Dedifferentiated amniotic fluid mesenchymal stem cell (primary cell): Measurements from ENCODE around the gene GBX2.

ENCODE experiments used
- DNase-seq: peaks from one replicate; pipeline ENCODE4 v3.0.0-alpha.2; 2016; ENCODE audit errors: extremely low spot score

Gene GBX2

DNA sequence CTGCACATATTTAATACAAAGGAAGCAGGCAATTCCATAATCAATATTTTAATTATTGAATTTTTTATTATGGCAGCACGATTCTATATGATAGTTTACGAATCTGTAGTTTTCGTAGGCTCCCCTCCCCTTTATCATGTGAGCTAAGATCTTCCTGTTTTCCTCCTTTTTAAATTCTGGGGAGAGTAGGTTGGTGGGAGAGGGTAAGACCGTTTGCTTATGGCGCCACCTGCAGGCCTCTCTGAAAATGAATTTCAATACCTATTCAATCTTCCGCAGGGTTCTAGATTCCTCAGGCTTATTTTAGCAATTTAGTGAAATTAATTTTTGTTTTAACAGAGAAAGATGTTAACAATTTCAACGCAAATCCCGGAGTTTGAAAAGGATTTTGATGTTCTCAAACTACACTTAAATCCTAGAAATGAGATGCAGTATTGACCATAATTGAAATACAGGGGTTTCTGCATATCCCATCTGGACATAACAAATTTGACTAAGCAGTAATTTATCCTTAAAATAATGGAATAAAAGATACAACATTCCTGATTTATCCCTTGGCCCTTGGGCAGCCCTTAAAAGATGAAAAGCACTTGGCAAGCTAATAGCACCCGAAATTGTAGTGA lies 12.8 kb upstream of the GBX2 start:
- peak; percentile 61 for DNase-seq

DNA sequence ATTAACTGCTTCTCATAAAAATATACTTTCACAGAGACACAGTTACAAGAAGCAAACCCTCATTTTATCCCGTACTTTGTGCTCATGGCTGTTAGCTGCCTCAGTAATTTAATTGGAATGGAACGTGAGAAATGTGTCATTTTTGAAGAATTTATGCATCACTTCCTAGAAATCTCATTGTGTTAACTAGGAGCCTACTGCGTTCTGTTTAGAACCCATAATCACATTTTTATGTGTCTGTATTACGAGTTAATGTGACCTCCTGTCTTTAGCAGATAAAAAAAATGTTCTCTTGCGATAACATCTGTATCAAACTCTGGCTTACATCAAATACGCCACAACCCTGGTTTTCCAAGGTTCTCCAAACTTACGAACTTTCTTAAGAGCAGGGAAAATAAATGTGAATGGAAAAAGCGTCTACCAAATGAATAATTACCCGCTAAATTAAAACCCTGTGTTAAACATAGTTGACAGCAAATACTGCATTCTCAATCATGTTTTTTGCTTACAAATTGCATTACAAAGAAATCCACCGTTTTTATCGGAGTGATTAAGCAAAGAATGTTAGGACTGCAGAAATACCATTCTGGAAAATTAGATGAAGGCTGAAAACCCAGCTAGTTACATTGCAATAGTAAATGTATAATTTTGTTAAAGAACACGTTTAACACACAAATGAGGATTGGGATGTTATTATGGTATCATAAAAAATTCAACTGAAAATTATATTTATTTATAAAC lies 12.1 kb upstream of the GBX2 start:
- DNase-seq: no peak

DNA sequence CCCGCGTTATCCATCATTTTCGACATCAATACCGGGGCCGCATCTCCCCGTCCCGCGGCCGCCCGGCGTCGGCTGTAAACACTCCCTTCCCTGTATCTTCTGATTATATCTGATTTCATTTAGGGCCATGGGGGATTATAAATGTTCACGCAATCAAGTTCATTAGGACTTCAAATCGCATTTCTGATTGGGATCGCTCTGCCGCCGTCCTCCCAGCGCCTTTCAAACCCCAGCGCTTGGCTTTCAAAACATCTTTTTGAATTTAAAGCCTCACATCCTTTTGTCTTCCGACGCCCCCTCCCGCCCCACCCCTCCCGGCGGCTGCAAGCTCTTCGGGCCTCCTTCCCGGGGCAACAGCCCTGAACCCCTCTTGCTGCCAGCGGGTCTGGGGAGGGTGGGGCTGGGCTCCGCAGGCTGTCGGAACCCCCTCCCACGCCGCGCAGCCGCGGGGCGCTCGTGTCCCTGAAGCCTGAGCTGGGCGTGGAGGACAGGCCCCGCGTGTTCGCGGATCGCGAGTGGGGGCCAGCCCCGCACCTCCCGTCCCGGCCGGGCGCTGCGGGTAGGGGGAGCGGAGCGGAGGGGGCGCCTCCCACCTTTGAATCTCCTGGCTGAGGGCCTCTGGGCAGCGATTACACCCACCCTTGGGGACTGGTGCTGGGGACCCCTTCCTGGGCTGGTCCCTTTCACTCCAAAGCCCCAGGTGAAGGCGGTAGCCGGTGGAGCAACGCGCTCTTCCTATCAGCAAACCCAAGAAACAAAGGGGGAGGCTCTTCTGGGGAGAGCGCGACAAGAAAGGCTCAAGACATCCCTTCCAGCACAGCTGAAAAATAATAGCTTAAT lies 11.3 kb upstream of the GBX2 start:
- DNase-seq: no peak

DNA sequence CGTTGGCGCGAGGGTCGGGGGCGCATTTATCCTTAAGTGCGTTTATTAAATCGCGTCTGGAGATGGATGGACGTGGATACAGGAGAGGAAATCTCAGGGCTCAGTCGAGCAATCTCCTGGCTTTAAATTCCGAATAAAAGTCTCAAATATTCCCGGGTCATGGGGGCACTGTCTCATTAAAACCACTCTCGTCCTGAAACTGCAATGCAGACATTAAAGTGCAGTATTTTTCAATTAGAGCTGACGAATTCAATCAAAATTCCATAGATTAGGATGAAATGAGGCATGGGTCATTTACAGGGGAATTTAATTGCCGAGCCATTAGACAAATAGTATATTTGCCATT lies 10.7 kb upstream of the GBX2 start:
- no peak for DNase-seq

DNA sequence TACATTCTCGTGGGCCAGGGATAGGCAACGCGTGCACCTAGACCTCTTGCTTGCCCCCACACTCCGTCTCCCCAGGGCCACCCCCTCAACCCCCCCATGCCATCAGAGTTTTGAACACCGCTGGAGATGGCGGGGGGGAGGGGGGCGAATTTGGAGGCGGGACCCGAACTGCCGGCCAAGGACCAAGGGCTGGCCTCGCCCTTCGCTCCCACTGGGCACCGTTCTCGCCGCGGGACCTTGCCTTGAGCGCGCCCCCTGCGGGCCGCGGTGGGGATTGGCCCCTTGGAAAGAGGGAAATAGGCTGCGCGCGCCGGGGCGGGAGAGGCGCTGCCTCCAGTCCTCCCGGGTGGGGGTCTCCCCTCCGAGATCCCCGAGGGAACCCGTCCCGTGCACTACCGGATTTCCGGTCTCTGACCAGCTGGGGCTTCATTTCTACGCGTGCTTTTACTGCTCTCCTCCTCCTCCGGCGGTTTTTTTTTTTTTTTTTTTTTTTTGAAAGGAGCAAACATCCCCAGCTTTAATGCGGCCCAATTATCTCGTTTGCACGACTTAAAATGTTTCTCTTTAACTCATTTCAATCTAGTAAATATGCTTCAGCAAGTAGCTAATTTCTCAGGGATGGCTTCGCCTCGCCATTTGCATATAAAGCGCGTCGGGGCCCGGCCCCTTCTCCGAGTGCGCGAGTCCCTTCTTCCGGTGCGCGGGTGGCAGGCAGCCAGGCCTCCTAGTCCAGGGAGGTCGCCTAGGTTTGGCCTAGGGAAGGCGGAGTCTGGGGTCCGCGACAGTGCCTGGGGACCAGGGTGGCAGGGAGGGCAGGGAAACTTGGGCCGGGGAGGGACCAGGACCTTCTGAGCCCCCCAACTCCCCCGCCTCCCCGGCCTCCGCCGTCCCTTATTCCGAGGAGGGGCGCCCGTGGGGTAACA lies 10.0 kb upstream of the GBX2 start:
- peak; percentile 42 for DNase-seq

DNA sequence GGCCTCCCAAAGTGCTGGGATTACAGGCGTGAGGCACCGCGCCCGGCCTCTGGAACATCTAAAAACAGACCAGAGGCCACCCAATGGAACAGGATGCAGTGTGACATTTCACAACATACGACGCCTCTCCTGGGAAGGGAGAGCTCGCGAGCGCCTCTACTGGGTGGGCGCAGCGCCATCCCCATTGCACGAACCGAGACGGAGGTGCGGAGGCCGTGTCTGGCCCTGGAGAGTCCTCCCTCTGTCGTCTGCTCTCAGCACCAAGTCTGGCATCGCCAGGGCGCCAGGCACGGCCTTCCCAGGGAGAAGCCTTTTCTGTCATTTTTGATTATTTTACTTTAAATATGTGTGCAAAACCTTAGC lies 9.4 kb upstream of the GBX2 start:
- no peak for DNase-seq

DNA sequence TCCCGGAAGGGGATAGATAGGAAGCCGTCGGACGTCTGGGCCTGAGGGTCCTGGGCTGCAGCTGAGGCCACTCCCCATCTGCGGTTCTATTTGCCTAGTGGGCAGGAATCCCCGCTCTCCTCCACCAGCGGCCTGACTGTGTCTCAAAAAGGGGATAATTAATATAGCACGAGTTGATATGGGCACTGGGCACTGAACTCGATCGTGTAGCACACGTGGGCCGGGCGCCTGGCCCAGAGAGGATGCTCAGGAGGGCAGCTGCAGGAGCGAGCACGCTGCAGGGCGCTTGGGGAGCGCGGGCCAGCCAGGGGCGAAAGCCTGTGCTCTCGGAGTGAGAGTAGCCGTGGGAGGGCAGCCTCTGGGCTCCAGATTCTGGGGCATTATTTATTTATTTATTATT lies 8.8 kb upstream of the GBX2 start:
- DNase-seq: no peak

DNA sequence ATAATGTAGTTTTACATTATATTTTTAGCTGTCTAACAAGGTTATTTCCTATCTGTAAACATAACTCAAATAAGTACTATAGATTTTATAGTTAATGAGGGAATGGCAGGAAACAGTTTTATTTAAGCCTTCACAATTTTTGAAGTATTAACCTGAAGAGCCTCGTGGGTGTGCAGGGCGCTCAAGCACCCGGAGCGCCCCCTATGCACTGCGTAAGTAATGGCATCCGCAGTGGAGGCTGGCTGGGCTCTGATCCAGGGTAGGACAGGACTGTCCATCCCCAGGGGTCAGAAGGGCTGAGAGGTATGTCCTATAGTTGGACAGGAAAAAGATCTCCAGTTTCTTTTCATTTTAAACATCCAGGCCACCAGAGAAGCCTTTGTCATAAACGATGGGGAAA lies 8.2 kb upstream of the GBX2 start:
- no peak for DNase-seq

DNA sequence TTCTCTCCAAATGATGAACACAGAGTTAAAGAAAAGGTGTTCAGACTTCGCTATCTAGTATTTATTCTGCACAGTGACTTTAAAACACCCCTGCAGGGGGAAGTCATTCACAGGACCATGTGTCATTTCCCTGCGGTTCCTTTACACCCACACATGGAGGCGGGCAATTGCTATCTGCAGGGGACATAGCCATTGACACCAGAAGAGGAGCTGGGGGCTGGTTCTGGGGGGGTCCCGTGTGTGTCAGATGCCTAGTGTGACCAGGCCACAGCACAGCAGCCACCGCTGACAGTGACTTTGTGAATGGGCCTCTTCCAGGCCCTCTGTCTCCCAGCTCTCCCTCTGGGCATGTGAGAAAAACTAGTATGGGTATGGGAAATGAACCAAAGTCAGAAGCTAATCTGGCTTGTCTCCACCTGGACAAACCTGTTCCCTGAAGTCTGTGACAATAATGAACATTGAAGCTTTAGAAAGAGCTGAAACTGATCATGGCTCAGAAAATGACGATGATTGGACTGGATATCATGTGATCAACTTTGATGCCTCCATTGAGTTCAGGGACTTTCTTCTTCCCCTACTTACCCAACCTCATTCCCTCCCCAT lies 7.5 kb upstream of the GBX2 start:
- DNase-seq: no peak

DNA sequence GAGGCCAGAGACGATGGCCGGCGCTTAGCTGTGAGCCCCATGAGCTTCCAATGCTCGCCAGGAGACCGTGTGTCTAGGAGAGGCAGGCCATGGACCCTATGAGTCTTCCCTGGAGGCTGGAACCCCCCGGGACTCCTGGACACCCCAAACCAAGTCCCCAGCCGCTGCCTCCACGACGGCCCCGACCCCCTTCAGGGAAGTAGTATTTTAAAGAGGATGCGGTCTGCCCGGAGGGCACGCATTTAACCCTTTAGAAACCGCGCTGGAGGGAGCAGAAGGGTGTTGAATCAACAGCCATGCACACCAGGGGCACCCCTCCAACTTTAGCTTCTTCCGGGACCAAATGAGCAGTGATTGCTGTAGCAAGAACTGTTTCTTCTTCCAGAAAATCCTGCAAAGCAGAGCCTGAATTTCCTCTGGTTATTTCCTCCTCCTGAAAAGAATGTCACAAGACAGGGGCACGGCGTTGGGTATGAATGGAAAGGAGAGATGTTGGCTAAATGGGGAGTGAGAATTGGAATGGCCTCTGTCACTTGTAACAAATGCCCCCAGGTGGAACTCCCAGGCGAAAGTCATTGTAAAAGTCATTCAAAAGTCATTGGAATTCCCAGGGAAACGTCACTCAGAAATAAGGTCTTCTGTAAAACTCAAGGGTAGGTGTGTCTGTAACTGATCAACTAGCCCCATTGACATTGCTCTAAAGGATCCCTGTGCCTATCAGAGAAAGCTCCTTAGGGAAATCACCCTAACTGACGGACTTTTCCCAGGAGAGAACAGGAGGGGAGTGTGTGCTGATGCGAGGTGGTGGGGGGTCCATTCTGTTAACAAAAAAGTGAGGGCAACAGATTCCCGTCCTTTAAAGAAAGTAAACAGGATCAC lies 5.8 kb upstream of the GBX2 start:
- no peak for DNase-seq

DNA sequence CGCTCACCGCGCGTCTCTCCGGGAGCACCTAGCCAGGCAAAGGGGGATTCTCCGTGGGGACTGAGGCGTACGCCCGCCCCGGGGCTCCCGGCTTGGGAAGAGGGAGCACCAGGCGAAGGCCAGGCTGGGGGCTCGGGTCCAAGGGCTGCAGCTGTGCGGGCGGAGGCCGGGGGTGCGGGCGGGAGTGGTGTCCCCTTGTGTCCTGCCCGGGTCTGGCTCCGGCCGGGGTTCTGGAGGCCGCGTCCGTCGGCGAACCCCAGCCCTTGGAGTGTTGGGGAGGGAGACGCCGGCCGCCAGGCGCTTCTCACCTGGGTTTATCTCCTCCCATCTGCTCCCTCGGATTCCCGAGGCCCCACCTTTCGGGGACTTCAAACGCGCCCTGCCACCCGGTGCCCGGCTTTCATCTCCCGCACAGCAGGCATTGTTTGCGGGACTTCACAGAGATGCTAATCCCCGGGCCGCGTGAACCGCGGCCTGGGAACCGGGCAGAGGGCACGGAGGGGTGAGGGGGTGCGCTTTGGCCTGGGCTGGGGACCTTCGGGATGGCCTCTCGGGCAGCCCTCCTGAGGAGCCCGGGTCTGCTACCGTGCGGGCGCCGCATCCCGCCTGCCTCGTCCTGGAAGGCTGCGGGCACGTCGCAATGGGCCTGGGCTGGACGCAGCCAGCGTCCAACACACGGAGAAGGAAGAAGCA lies 5.0 kb upstream of the GBX2 start:
- DNase-seq: no peak

DNA sequence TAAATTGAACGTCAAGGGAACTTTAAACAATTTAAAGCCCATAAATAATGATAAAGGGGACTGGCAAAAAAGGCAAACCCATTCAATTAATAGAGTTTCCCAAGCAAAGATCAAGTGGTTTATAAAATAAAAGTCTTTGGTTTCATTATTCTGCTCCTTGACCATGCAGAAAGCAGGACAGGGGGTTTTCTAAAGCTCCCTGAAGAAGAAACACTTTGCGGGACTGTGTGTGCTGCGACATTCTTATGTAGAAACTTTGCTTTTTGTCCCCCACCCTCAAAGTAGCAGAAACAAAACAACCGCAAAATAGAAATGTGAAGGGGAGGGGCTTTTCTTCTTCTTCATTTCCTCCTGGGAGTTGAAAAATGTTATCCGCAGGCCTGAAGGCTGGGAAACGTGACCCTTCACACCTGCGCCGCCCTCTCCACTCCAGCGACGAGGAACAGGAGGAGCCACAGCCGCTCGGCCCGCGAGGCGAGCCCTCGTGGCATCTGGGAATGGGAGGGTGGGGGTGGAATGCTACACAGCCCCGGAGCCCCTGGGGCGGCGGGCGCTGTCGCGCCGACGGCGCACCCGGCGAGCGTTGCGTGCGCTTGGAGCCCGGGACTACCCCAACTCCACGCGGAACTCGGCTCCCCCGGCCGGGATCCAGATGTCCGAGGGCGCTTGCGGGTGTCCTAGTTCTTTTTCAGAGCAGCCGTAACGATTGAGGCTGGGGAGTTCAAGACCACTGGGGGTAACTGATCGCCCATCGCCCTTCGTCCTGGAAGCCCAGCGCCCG lies 4.3 kb upstream of the GBX2 start:
- DNase-seq: no peak

DNA sequence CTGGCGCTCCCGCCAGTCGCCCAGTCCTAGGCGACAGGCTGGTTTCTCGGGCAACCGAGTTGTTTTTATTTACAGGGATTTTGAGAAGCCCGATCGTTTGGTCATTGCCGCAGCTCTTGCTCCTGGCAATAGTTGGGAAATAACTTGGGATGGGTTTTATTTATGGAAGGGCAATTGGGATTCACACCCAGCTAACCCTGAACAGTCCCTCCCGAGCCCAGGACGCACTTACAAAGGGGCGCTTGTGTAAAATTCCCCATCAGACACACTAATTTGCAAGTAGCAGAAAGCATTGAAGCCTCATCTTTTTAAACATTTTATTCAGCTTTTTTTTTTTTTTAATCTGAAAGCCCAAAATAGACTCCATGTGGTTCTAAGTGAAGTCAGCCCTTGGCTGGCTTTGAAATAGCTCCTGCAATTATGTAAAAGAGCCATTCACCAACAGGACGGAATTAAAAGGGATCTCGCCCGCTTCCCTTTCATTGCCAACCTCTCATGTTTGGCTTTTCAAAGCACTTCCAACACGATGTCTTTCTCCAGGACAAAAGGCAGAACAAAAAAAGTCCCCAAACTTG lies 3.6 kb upstream of the GBX2 start:
- DNase-seq: no peak

DNA sequence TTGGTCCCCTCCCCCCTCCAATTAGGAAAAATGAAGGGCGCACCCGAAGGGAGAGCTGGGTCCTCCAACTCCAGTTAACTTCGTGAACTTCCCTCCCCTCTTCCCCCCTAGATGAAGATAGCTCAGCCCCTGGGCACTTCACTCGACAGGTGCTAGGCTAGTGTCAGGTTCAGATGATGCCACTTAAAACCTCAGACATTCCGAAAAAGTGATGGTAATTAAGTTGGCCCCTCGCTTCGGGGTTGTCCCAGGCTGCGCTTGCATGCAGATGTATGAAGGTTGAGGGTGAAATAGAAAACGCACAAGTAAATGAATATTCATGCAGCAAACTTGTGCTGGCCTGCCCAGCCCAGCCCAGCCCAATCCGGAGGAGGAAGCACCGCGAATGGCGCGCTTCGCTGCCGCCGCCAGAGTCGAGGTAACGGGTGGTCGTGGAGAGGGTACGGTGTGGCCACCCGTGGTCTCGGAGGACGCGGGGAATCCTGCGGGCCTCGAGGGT lies 3.0 kb upstream of the GBX2 start:
- no peak for DNase-seq

DNA sequence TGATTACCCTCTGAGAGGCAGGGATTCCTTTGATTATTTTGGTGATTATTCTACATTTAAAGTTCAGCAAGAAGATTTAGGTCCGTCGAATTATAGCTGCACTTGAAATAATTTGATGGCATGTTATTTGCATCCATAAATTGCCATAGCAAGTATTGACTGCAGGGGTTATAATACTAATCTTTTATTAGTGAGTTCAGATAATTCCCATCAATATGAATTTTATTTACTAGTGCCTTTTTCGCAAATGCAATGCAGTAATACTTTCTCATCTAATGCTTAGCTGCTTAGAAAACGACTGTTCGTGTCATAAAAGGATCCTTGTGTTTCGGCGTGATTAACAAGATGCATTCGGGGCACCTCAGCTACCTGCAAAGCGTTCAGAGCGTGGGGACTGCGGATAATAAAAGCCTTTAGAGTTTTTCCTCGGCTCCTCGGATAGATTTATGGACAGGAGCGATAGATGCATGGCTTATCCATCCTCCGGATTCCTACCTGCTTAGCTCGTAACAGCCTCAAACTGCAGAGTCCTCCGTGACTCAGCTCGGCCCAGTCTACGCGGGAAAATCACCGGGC lies 2.5 kb upstream of the GBX2 start:
- DNase-seq: no peak

DNA sequence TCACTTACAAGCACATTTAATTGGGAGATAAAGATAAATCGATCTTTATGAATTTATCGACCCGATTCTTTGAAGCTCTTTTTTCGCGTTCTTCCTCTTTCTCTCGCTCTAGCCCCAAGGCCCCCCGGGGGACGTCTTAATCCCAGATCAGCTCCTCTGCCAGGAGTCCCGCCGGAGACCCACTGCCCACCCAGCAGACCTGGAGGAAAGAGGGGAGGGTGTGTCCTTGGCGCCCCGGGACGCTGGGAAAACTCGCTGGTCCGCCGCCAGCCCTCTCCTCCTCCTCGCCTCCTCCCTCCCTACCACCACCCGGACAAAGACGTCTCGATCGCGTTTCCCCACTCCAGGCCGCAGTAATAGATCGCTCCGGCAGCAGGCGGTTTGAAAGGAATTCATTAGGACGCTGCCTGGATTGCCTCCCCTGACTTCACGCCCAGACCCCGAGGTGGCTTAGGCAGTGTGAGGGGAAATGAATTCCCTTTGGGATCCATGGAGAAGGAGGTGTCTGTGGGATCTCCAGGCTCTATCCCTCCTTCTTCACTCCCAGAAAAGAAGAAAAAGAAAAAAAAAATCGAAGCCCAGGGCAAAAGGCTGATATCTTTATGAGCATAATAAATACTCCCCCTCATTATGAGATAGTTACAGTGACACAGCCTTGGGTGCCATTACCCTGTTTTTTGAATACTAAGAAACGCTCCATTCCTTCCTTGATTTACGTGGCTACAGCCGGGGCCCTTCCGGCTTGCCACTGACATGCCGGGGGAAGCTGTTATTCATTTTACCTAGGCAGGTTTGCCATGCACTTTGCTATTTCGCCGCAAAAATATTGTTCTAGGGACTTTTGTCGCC lies 1.8 kb upstream of the GBX2 start:
- no peak for DNase-seq

DNA sequence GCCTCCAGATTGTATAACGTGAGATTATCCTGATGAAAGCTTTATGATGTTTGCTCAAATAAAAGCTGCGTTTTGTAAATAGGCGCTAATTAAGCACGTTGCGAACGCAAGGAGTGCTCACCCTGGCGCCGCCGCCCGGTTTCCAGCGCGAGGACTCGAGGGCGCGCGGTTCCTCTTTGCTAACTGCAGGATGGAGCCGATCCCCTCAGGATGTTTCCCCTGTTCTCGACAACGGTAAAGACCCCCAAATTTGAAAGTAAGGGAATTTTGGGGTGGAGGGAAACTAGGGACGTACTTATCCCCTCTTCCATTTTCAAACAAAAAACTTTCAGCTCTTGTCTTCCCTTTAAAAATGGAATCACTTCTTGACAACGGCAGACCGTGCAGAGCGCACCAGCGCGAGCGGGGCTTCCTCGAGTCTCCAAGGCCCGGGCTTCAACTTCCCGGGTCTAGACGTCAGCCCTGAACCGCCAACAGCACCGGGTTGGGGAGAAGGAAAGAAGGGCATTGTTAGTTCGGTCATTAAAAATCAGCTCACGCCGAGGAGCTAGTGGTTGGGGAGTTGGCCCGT lies 1.1 kb upstream of the GBX2 start:
- no peak for DNase-seq
